Measurements from ENCODE around the gene CDRT15. TPM values are rescaled to one million over a fixed set of nuclear protein-coding genes. Genes with fewer than 3 reads are reported as not detected.

The CDRT15 gene
- total RNA-seq, 1 experiment from 2014 or later, result not detected

GRCh38 chr17:14201988-14202380, 34.7 kb downstream of the CDRT15 start:
- no peak overlapping the region for H2BK5ac ChIP-seq (ENCODE audit: insufficient read length, low read length)
- Mint-ChIP-seq H3K36me3 (ENCODE audit: insufficient read depth in 1 of 3, low read depth in 3 of 3) (no peaks in the 10 kb centered on the region; a peak in 2 of 7 replicates), H3K27ac (peak overlapping the region in 2 of 3 experiments; percentile 74 to 87; a peak in 4 of 7 replicates), H3K4me1 (peaks cover 9 to 18% of the 10 kb centered on the region in 2 experiments), H3K4me3 (no peak overlapping the region), H3K27me3 (ENCODE audit: low read depth) (no peaks in the 10 kb centered on the region), H3K9me3 (no peaks in the 10 kb centered on the region; a peak in 1 of 5 replicates)
- H3K27ac ChIP-seq (ENCODE audit: insufficient read length, low read depth, low read length), result no peak overlapping the region
- H3K79me2 ChIP-seq (ENCODE audit: insufficient read depth, low read length), result no peaks in the 10 kb centered on the region
- H2AK5ac ChIP-seq (ENCODE audit: insufficient read length, low read length), result no peak overlapping the region
- H3K14ac ChIP-seq (ENCODE audit: insufficient read depth, low read length), result no peak overlapping the region
- H2BK20ac ChIP-seq (ENCODE audit: low read depth, low read length, poor library complexity, severe bottlenecking), result no peak overlapping the region
- no peak overlapping the region for H2BK12ac ChIP-seq (ENCODE audit: insufficient read length, low read depth, low read length)
- H3K4ac ChIP-seq (ENCODE audit: low read depth, low read length), result no peak overlapping the region
- no peak overlapping the region for H2BK120ac ChIP-seq (ENCODE audit: low read depth, low read length, poor library complexity, severe bottlenecking)
- no peak overlapping the region for H3K56ac ChIP-seq (ENCODE audit: insufficient read length, low read depth, low read length)
- H3K9ac ChIP-seq (ENCODE audit: extremely low read depth, insufficient read length, low read length), result no peak overlapping the region
- H3K23me2 ChIP-seq (ENCODE audit: insufficient read length, low read depth, low read length, poor library complexity, severe bottlenecking), result no peaks in the 10 kb centered on the region
- H3K27me3 ChIP-seq (ENCODE audit: insufficient read depth, low read length), result no peaks in the 10 kb centered on the region
- H3K79me1 ChIP-seq (ENCODE audit: insufficient read depth, low read depth, low read length, poor library complexity, severe bottlenecking), result no peaks in the 10 kb centered on the region
- DNase-seq, result no peak
- H3T11ph ChIP-seq (ENCODE audit: low read length), result no peak overlapping the region
- no peaks in the 10 kb centered on the region for H4K20me1 ChIP-seq (ENCODE audit: control insufficient read depth, insufficient read depth, insufficient read length)
- H3K23ac ChIP-seq (ENCODE audit: insufficient read length, low read depth, low read length), result no peak overlapping the region
- H2BK15ac ChIP-seq (ENCODE audit: low read depth, low read length), result no peak overlapping the region
- no peak overlapping the region for H3K18ac ChIP-seq (ENCODE audit: insufficient read length, low read depth, low read length)
- H2AFZ ChIP-seq (ENCODE audit: low read length), result no peak overlapping the region
- WGBS (ENCODE audit: extremely low coverage, insufficient read length, low lambda C conversion rate), result no CpG with 5 or more reads among the region's 4 CpGs
- TF ChIP-seq, protein P1, sequence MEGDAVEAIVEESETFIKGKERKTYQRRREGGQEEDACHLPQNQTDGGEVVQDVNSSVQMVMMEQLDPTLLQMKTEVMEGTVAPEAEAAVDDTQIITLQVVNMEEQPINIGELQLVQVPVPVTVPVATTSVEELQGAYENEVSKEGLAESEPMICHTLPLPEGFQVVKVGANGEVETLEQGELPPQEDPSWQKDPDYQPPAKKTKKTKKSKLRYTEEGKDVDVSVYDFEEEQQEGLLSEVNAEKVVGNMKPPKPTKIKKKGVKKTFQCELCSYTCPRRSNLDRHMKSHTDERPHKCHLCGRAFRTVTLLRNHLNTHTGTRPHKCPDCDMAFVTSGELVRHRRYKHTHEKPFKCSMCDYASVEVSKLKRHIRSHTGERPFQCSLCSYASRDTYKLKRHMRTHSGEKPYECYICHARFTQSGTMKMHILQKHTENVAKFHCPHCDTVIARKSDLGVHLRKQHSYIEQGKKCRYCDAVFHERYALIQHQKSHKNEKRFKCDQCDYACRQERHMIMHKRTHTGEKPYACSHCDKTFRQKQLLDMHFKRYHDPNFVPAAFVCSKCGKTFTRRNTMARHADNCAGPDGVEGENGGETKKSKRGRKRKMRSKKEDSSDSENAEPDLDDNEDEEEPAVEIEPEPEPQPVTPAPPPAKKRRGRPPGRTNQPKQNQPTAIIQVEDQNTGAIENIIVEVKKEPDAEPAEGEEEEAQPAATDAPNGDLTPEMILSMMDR (conservative IDR thresholded peaks at IDR 0.05), result no peak
- no peak overlapping the region for H4K8ac ChIP-seq (replicated peaks; ENCODE audit: insufficient read length, low read depth, low read length)
- H4K5ac ChIP-seq (ENCODE audit: insufficient read length, low read depth, low read length), result no peak overlapping the region
- H3K4me2 ChIP-seq (ENCODE audit: insufficient read depth, insufficient read length, low read length), result no peak overlapping the region
- H4K91ac ChIP-seq (ENCODE audit: insufficient read length, low read depth, low read length), result no peak overlapping the region
- no peaks in the 10 kb centered on the region for H3K4me1 ChIP-seq (ENCODE audit: insufficient read depth, low read length)
- H3K9me3 ChIP-seq (ENCODE audit: control insufficient read depth, low read depth, low read length), result no peaks in the 10 kb centered on the region

Data from H9 (cell line).